BLaER1 (cell line): ENCODE measurements around the gene DERL2.
A peak's percentile ranks its signal among the peaks of the same experiment; 100 is the strongest.
"Not testable (repeated sequence)": the region's sequence is repeated elsewhere in the genome, so short reads cannot be mapped to it uniquely, and the experiment has no call there.

Source experiments
- H3K27ac ChIP-seq: shearing (Covaris generic); formaldehyde crosslinking; 2 replicates; pipeline ENCODE4 v1.8.1; 2022
- H3K27me3 ChIP-seq: shearing (Covaris generic); formaldehyde crosslinking; 2 replicates; pipeline ENCODE4 v1.8.1; 2022
- H3K36me3 ChIP-seq: shearing (Covaris generic); formaldehyde crosslinking; 2 replicates; pipeline ENCODE4 v1.8.1; 2022
- H3K4me1 ChIP-seq: shearing (Covaris generic); formaldehyde crosslinking; 2 replicates; pipeline ENCODE4 v1.8.1; 2022
- H3K4me2 ChIP-seq: shearing (Covaris generic); formaldehyde crosslinking; 2 replicates; pipeline ENCODE4 v1.8.1; 2022
- H3K4me3 ChIP-seq: shearing (Covaris generic); formaldehyde crosslinking; 2 replicates; pipeline ENCODE4 v1.8.1; 2022
- H3K9ac ChIP-seq: shearing (Covaris generic); formaldehyde crosslinking; 2 replicates; pipeline ENCODE4 v1.8.1; 2022
- H3K9me3 ChIP-seq: shearing (Covaris generic); formaldehyde crosslinking; 2 replicates; pipeline ENCODE4 v1.8.1; 2022
- H4K20me1 ChIP-seq: shearing (Covaris generic); formaldehyde crosslinking; 2 replicates; pipeline ENCODE4 v1.8.1; 2022
- Cebpa-rat ChIP-seq: shearing (Covaris generic); IDR thresholded peaks from 2 replicates; pipeline ENCODE4 v1.8.1; 2022

DERL2 gene

GRCh38 chr17:5443728-5444127 lies 42.2 kb downstream of the DERL2 start:
- TF ChIP-seq Cebpa-rat, result no peak
- Histone ChIP-seq H3K9ac (no peak overlapping the region), H3K36me3 (peaks cover 82% of the 10 kb centered on the region), H3K4me1 (peaks cover 8% of the 10 kb centered on the region), H3K9me3 (no peaks in the 10 kb centered on the region), H4K20me1 (peaks cover 48% of the 10 kb centered on the region), H3K4me3 (no peak overlapping the region), H3K27me3 (no peaks in the 10 kb centered on the region), H3K27ac (no peak overlapping the region), H3K4me2 (no peak overlapping the region)

GRCh38 chr17:5439446-5439764 lies 46.6 kb downstream of the DERL2 start:
- peak overlapping the region; percentile 74 for H3K4me2 ChIP-seq
- peaks cover 37% of the 10 kb centered on the region for H3K4me1 ChIP-seq
- H4K20me1 ChIP-seq, result peaks cover 68% of the 10 kb centered on the region
- peaks cover 76% of the 10 kb centered on the region for H3K36me3 ChIP-seq
- H3K27ac ChIP-seq, result peak overlapping the region; percentile 90
- H3K9ac ChIP-seq, result peak overlapping the region; percentile 92
- H3K4me3 ChIP-seq, result peak overlapping the region; percentile 95
- H3K9me3 ChIP-seq, result no peaks in the 10 kb centered on the region
- TF ChIP-seq Cebpa-rat, result no peak
- H3K27me3 ChIP-seq, result no peaks in the 10 kb centered on the region

- H3K27ac ChIP-seq, result peak within 1 kb of the TSS; percentile 90
- TF ChIP-seq Cebpa-rat, result no peak
- H3K27me3 ChIP-seq, result no peaks in the 10 kb centered on the region
- peaks cover 68% of the 10 kb centered on the region for H4K20me1 ChIP-seq
- H3K9ac ChIP-seq, result peak within 1 kb of the TSS; percentile 92
- H3K9me3 ChIP-seq, result no peaks in the 10 kb centered on the region
- peaks cover 40% of the 10 kb centered on the region for H3K4me1 ChIP-seq
- H3K4me3 ChIP-seq, result peak within 1 kb of the TSS; percentile 95
- H3K36me3 ChIP-seq, result peaks cover 76% of the 10 kb centered on the region
- H3K4me2 ChIP-seq, result peak within 1 kb of the TSS; percentile 74
These were observed 47.1 kb downstream of the DERL2 start, which contains the start of gene C1QBP for GRCh38 chr17:5438716-5439445. C1QBP (minus strand) TSS chr17:5439155; CDS start chr17:5439073, 82 bp downstream.

GRCh38 chr17:5437721-5438317 lies 48.2 kb downstream of the DERL2 start:
- H3K27me3 ChIP-seq, result no peaks in the 10 kb centered on the region
- peak overlapping the region; percentile 95 for H3K4me3 ChIP-seq
- peak overlapping the region; percentile 92 for H3K9ac ChIP-seq
- H3K27ac ChIP-seq, result peak overlapping the region; percentile 90
- peaks cover 72% of the 10 kb centered on the region for H4K20me1 ChIP-seq
- peaks cover 78% of the 10 kb centered on the region for H3K36me3 ChIP-seq
- TF ChIP-seq Cebpa-rat, result no peak
- H3K4me1 ChIP-seq, result peaks cover 48% of the 10 kb centered on the region
- no peaks in the 10 kb centered on the region for H3K9me3 ChIP-seq
- H3K4me2 ChIP-seq, result peak overlapping the region; percentile 74

GRCh38 chr17:5435781-5436315 lies 50.1 kb downstream of the DERL2 start:
- H3K27me3 ChIP-seq, H3K4me3 ChIP-seq, H3K9me3 ChIP-seq, H3K27ac ChIP-seq: not testable (repeated sequence)
- peaks cover 79% of the 10 kb centered on the region for H3K36me3 ChIP-seq
- 0 out of 2 replicates have a peak overlapping the region, but pooled peaks have one; percentile 13 for H3K9ac ChIP-seq
- H3K4me1 ChIP-seq, result peaks cover 48% of the 10 kb centered on the region
- peaks cover 74% of the 10 kb centered on the region for H4K20me1 ChIP-seq
- H3K4me2 ChIP-seq, result 0 out of 2 replicates have a peak overlapping the region, but pooled peaks have one; percentile 74

GRCh38 chr17:5434984-5435383 lies 51.0 kb downstream of the DERL2 start:
- TF ChIP-seq Cebpa-rat, result no peak
- Histone ChIP-seq H3K4me3 (no peak overlapping the region), H4K20me1 (peaks cover 82% of the 10 kb centered on the region), H3K9me3 (no peaks in the 10 kb centered on the region), H3K27ac (no peak overlapping the region), H3K4me2 (no peak overlapping the region), H3K36me3 (peaks cover 82% of the 10 kb centered on the region), H3K27me3 (no peaks in the 10 kb centered on the region), H3K4me1 (peaks cover 48% of the 10 kb centered on the region), H3K9ac (no peak overlapping the region)

- H3K27me3 ChIP-seq, result no peaks in the 10 kb centered on the region
- no peak overlapping the region for H3K9ac ChIP-seq
- no peaks in the 10 kb centered on the region for H3K9me3 ChIP-seq
- peaks cover 30% of the 10 kb centered on the region for H3K4me1 ChIP-seq
- TF ChIP-seq Cebpa-rat, result no peak
- peaks cover 100% of the 10 kb centered on the region for H3K36me3 ChIP-seq
- H3K27ac ChIP-seq, result no peak overlapping the region
- H3K4me3 ChIP-seq, result no peak overlapping the region
- H4K20me1 ChIP-seq, result peaks cover 86% of the 10 kb centered on the region
- no peak overlapping the region for H3K4me2 ChIP-seq
These were observed 53.9 kb downstream of the DERL2 start for GRCh38 chr17:5431949-5432556.

- peaks cover 100% of the 10 kb centered on the region for H3K36me3 ChIP-seq
- H4K20me1 ChIP-seq, result peaks cover 78% of the 10 kb centered on the region
- H3K27ac ChIP-seq, H3K4me2 ChIP-seq, H3K4me3 ChIP-seq, H3K27me3 ChIP-seq, H3K9me3 ChIP-seq, H3K9ac ChIP-seq: not testable (repeated sequence)
- peaks cover 22% of the 10 kb centered on the region for H3K4me1 ChIP-seq
These were observed 54.7 kb downstream of the DERL2 start for GRCh38 chr17:5431234-5431633.

GRCh38 chr17:5430413-5430999 lies 55.5 kb downstream of the DERL2 start:
- peaks cover 100% of the 10 kb centered on the region for H3K36me3 ChIP-seq
- H3K27me3 ChIP-seq, result no peaks in the 10 kb centered on the region
- no peak overlapping the region for H3K9ac ChIP-seq
- no peak for TF ChIP-seq Cebpa-rat
- H4K20me1 ChIP-seq, result peaks cover 70% of the 10 kb centered on the region
- H3K4me3 ChIP-seq, result no peak overlapping the region
- no peak overlapping the region for H3K27ac ChIP-seq
- peaks cover 16% of the 10 kb centered on the region for H3K4me1 ChIP-seq
- no peak overlapping the region for H3K4me2 ChIP-seq
- no peaks in the 10 kb centered on the region for H3K9me3 ChIP-seq
